DMS114 treated with DMSO at 0.1 percent for 48 hours (cell line): ENCODE data around the gene UNK.

Experiments used
- DNase-seq: peaks from one replicate; lab custom pipeline; 2025; ENCODE audit not compliant: unreplicated experiment; lab: John Stamatoyannopoulos, UW

Gene UNK

DNA sequence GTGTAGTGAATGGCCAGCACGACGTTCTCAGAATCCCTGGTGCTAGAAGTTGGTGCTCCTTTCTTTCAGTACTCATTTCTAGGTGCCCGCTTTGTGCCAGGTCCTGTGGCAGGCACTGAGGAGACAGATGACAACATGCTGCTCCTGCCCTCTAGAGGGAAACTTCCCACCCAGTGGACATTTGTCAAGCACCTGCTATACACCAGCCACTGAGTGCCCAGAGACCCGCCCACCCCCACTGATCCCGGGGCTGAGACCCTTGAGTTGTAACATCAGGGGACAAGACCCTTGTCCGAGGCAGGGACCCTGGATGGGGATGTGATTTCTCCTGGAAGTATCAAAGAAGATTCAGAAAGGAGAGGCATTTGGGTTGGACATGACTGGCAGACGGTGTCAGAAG, 34.5 kb downstream of the UNK start:
- no peak for DNase-seq

DNA sequence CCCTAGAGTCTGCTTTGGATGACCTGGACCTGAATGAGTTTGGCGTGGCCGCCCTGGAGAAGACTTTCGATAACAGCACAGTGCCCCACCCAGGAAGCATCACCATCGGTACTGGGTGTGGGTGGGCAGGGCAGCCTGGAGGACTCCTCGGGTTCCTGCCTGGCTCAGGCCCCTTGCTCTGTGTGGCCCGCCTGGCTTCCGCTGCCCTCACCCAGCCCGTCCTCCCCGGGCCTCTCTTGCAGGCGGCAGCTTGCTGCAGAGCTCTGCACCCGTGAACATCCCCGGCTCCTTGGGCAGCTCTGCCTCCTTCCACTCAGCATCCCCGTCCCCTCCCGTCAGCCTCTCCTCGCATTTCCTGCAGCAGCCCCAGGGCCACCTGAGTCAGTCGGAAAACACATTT, 35.1 kb downstream of the UNK start:
- DNase-seq: no peak

DNA sequence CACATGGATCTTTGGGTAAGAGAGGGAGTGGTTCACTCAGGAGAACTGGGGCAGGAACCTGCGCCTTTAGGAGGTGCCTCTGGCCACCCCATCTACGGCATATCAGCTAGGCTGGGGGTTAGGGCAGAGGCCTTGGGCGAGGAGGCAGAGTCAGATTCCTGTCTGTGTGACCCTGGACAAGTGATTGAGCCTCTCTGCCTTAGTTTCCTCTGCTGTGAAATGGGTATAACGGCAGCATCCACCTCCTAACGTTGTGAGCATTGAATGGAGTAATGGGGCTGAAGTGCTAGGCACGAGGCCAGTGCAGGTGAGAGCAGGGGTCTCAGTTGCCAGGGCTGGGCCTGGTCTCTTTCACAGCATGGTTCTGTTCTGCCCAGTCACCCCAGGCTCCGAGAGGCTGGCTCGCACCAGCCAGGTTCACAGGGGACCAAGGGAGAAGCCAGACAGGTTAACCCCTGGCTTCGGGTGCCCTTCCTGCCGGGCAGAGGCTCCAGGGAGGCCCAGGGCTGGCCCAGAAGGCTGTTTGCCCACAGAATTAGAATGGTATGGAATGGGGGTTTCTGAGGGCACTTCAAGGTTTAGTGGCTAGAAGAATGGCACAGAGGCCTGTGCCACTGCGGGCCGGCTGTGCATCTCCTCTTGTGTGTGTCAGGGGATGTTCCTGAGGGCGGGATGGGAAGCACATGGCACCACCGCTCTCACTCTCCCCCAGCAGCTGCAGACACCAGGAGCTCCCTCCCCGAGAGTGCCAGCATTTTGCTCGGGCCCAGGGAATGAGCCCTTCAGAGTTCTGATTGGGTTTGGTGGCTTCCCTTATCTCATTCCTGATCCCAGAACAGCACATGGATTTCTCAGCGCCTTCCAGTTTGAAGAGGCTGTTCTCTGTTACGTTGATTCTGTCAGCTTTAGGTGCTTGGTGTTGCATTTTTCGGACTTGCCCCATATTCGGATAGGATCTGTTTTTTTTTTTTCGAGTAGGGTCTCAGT, 35.8 kb downstream of the UNK start:
- no peak for DNase-seq

DNA sequence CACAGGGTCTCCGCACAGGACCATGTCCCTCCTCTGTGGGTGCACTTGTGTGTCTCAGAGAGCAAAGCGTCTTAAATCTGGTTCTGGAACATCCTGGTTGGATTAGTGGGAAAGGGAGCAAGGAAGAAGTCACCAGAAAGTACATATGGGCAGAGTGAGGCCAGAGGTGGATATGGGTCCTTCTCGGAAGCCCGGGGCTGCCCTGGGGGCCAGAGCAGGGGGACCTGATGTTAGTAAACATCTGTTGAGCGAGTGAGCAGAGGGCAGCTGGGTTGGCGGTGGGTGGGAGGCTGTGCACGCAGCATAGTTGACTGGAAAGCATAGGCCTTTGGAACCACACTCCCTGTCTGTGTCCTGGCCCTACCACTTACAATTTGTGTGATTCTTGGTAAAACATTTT, 36.9 kb downstream of the UNK start:
- DNase-seq: no peak

DNA sequence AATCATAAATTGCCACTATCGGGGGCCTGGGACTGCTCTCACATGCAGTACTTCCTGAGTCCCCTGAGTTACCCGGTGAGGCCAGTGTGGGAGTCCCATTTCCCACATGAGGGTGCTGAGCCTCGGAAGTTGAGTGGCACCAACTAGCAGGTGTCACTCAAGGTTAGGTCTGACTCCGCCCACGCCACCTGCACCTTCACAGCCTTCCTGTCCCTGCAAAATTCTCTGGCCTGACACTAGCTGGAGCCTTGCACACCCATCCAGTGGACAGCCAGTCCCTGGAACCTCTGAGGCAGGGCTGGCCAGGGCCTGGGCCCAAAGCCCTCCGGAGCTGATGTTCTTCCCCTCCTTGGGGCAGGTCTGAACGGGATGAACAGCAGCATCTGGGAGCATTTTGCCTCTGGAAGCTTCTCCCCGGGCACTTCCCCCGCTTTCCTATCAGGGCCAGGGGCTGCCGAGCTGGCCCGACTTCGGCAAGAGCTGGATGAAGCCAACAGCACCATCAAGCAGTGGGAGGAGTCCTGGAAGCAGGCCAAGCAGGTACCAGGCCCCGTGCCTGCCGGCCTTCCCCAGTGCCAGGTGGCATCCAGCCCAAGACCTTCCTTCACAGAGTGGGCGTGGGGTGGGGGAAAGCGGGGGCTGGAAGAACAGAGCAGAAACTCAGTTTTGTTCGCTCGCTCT, 37.7 kb downstream of the UNK start:
- DNase-seq: no peak

DNA sequence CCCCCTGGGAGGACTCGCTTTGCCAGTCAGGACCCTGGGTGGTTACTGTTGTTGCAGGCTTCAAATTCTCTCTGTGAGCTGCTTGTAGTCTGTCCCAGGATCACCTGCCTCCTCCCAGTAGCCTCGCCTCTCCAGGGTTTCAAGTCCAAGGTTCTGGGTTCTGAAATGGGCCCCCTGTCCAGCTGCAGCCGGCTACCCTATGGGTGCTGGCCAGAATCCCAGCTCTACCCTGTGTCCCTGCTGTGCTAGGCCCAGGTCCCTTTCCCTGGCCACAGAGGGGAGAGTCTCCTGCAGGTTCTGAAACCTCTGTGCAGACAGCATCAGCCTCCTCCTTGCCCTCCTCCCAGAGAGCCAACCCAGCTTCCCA, 38.2 kb downstream of the UNK start:
- DNase-seq: no peak

DNA sequence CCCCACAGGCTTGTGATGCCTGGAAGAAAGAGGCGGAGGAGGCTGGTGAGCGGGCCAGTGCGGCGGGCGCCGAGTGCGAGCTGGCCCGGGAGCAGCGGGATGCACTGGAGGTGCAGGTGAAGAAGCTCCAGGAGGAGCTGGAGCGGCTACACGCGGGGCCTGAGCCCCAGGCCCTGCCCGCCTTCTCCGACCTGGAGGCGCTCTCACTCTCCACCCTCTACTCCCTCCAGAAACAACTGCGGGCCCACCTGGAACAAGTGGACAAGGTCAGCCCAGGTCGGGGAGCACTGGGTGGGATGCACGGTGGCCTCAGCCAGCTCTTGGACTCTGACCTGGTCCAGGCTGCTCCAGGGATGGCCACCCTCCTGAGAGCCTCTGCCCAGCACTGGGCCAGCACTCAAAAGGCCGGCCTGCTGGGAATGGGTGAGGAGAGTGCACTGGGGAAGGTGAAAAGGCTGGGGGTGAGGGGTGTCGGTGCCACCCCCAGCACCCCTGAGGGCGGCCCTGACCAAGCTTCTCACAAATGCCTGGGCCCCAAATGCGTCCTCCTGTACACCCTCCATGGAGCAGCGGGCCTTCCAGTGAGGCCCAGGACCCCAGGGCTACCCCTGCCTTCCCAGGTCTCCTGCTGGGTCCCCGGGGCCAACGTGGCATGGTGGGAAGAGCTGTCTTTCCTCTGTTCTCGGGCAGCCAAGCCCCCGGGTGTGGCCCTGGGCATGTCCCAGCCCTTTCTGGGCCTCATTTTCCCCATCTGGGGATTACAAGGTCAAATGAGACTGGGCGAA, 38.8 kb downstream of the UNK start:
- DNase-seq: no peak

- DNase-seq: no peak
Observed at GRCh38 chr17:75824050-75824552, 39.5 kb downstream of the UNK start.

DNA sequence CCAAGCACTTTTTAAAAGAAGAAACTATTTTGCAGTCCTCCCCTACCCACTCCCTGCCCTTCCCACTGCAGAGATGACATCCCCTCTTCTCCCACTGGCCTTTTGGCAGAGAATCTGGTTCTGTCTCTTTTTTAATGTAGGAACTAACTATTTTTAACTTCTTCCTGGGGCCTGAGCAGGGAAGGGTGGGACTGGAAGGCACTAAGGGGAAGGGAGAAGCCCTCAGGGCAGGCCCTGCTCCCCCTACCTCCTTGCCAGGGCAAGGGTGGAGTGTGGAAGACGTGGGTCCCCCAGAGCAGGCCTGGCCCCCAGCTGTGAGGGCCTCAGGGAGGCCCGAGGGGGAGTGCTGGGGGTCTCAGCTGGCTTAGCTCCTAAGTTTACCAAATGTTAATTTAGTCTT, 40.1 kb downstream of the UNK start:
- no peak for DNase-seq

DNA sequence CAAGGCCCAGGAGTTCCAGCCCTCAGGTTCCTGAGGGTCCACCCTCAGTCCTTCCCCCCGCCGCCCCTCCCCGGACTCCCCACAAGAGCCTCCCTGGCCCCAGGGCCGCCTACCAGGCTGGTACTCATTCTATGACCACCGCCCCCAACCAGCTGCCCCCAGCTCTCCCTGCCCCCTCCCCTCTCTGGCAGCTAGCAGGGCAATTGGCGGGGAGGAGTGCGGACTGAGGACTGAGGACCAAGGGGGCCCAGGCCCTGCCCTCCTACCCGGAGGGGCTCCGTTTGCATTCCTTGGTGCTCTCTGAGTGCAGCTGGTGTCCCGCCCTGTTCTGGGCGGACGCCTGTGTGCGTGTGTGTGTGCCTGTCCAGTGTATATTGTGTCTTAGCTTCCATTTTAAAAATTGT, 40.5 kb downstream of the UNK start:
- DNase-seq: no peak

DNA sequence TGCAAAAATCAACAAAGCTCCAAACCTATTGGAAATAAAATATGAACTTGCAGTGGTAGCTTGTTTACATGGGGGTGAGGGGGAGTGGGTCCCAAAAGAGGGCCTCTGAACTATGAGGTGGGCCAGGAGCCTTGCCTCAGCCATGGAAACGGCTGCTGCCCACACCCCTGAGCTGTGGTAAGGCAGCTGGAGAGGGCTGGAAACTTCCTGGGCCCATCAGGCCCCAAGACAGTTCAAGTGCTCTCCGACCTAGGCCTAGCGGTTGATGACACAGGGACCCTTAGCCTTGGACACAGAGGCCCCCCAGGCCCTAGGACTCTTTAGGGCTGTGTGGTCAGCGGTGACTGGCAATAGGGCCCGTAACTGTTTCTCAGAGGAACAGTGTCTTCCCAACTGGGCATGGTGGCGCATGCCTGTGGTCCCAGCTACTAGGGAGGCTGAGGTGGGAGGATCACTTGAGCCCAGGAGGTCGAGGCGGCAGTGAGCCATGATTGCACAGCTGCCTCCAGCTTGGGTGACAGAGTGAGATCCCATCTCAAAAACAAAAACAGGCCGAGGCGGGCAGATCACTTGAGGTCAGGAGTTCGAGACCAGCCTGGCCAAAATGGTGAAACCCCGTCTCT, 41.3 kb downstream of the UNK start:
- DNase-seq: no peak

- no peak for DNase-seq
Observed at GRCh38 chr17:75826561-75827307, 42.1 kb downstream of the UNK start.

DNA sequence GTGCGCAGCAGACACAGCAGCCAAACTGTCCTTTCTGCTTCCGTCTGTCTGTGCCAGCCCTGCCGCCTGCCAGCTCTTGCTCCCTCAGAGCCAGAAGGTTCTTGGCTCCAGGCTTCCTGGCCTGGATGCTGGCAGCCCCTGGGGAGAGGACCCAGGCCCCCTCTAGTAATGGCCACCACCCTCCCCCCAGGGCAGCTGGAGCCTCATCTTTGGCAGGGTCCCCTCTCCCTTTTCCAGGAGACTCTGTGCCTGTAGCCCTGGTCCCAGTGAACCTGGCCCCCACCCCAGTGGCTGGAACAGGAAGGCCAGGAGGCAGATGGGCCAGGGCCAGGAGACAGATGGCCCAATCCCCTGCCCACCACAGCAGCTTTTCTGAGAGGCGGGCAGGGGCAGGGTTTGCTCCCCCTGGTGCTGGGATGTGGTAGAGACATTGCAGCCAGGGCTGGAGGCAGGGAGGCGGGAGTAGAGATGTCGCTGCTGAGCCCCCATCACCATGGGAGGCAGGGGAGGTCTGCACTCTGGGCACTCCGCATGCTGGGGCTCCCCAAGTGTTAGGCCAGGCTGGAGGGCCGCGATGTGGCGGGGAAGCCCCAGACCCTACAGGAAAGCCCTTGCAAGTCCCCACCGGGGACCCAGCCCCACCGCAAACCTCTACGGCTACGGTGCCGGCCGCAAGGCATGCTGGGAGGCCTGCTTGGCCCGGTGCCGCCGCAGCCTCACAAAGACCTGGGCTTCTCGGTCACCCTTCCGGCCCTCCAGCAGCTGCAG, 42.9 kb downstream of the UNK start:
- DNase-seq: peak; percentile 23

DNA sequence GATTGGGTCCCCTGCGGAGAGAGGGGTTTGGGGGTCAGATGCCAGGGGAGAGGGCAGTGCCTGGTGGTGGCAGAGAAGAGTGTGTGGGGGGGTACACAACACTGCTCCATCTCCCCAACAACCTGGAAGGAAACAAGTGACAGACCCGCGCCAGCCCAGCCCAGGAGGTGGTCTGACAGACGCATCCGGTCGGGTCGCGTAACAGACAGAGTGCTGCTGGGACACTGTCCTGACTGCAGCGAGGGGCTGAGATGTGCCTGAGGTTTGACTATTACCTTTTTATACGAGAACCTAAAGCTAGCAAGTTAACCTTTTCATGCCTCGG, 43.4 kb downstream of the UNK start:
- no peak for DNase-seq

- DNase-seq: no peak
Observed at GRCh38 chr17:75828741-75829140, 44.1 kb downstream of the UNK start.

GRCh38 chr17:75829747-75830146, 45.1 kb downstream of the UNK start:
- no peak for DNase-seq

GRCh38 chr17:75830164-75831031, 45.8 kb downstream of the UNK start:
- no peak for DNase-seq

- DNase-seq: no peak
Observed at GRCh38 chr17:75831032-75831571, 46.5 kb downstream of the UNK start.
